HG03575 (cell line): ENCODE results near the gene RITA1.

Source experiments
- ATAC-seq: cut with Tn5 transposase; IDR thresholded peaks from one replicate; pipeline ENCODE4 v1.9.1; 2021; ENCODE audit not compliant: unreplicated experiment, insufficient number of reproducible peaks, low FRiP score; ENCODE audit errors: extremely low read depth

Gene RITA1

DNA sequence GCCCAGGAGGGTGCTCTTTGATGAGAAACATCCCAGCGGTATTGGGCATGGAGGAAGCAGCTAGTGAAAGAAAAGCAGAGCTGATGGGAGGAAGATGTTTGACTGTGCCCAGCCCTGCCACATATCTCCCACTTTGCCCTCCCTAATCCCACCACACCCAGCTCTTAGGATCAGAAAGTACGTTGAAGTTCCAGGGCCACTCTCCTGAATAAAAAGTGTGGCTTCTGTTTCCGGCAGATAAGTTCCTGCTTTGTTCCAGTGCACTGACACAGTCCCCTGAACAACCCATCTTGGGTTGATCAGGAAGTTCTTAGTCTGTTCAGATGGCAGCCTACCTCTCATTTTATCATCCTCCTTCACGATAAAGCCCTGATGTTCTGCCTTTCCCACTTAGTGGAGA lies 52.2 kb downstream of the RITA1 start:
- no peak for ATAC-seq

DNA sequence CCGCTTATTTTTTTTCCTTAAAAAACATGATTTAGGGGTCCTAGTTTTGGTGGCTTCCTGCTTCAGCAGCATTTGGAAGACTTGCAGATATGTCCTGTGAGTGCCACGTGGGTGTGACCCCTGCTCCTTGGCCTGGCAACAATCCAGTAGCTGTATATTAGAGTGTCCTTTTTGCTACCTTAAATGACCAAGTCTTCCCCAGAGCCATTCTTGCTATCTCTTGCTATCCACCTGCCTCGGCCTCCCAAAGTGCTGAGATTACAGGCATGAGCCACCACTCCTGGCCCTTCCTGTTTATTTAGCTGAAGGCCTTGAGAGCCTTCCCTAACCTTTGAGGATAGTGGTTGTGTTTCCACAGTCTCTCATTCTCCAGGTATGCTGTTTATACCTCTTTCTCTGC lies 52.8 kb downstream of the RITA1 start:
- ATAC-seq: no peak

DNA sequence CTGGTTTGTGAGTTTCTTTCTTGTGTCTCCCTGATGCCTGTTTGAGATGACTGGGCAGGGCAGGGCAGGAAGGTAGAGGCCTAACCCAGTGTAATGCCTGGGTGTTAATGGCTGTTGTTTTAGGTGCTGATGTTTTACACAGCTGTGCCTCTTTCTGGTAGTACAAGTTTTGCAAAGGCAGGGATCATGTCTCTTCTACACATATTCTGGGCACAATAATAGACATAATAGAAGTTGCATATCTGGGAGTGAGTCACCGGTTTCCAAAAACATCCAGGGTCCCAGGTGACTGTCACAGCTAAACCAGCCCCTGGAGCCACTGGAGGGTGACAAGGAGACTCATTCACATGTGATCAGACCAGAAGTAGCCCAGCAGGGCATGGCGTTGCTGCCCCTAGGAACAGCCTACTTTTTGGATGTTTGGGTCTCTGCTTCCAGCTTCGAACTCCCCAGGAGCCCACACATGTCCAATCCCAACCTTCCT lies 53.8 kb downstream of the RITA1 start:
- no peak for ATAC-seq

DNA sequence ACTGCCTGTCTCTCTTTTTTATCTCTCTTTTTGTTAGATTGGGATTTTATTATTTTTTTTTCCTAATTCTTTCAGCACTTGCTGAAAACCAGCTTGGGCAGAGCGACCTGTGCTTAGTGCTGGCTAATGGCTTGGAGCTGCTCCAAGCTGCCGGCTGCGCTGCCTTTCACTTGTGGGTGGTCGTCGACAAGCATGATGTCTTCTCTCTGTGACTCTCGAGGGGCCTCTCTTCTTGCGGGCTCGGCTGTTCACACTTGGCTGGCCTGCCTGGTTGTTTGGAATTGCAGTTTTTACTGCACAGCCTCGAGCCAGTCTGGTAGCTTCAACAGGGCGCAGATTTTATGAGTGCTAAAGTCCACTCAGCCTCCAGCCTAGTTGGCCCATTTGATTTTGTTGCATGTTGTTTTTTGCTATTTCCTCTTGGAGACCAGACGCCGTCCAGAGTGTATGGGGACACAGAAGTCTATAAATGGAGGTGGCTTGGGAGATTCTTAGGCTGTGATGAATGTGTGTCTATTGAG lies 54.4 kb downstream of the RITA1 start:
- ATAC-seq: no peak

DNA sequence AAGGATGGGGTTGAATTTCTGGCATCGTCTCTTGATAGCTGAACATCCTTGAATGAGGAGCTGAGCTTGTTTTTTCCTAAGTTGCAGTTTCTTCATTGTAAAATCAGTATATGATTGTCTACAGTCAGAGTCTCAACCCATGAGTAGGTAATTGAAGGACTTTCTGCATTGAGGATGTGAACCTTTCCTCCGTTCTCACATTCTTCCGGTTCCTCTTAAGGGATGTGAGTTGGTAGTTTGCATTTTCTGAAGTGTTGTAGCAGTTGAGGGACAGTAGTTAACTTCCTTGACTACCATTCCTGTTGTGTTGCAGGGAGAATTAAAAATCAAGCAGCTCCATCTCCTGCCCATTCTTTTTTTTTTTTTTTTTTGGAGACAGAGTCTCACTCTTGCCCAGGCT lies 54.9 kb downstream of the RITA1 start:
- ATAC-seq: no peak

DNA sequence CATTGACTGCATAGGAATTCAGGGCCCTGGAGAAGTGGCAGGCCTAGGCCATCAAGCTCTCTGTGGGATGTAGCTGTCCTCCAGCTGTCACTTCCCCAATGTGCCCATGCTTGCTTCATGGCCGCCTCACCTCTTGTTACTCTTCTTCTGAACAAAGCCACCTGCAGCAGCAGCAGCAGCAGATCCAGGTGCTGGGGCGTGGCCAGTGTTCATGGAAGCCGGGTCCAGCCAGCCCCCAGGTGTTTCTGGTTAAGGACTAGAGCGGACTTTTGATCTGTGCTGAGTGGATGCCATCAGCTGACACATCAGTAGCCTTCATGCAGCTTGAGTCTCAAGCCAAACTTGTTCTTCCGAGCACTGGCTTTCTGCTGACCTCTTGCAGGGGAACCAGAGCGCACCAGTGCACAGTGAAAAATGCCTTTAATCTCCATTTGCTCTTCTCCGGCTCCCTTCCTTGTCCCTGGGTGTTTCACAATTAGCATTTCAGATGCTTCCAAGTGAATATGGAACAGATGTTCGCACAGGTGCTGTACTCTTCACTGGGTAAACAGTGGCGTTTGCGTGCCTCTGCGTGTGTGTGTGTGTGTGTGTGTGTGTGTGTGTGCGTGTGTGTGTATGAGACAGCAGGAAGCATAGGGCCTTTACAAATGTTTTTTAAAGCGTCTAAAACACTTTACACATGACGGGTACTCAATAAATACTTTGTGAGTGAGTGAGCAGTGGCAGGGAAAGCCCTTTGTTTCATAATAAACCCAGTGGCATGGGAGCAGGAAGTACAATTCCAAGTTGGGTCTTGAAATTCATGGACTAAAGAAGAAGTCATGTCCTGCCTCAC lies 55.9 kb downstream of the RITA1 start:
- ATAC-seq: no peak
